Hematopoietic multipotent progenitor cell treated with erythropoietin and hydrocortisone succinate and interleukin-3 and kit ligand, for 6 days (in vitro differentiated cells): Measurements from ENCODE around the gene TMEFF2.

ENCODE experiments used
- DNase-seq: peaks from one replicate; pipeline ENCODE4 v3.0.0-alpha.2; 2015

Gene TMEFF2, protein sequence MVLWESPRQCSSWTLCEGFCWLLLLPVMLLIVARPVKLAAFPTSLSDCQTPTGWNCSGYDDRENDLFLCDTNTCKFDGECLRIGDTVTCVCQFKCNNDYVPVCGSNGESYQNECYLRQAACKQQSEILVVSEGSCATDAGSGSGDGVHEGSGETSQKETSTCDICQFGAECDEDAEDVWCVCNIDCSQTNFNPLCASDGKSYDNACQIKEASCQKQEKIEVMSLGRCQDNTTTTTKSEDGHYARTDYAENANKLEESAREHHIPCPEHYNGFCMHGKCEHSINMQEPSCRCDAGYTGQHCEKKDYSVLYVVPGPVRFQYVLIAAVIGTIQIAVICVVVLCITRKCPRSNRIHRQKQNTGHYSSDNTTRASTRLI

DNA sequence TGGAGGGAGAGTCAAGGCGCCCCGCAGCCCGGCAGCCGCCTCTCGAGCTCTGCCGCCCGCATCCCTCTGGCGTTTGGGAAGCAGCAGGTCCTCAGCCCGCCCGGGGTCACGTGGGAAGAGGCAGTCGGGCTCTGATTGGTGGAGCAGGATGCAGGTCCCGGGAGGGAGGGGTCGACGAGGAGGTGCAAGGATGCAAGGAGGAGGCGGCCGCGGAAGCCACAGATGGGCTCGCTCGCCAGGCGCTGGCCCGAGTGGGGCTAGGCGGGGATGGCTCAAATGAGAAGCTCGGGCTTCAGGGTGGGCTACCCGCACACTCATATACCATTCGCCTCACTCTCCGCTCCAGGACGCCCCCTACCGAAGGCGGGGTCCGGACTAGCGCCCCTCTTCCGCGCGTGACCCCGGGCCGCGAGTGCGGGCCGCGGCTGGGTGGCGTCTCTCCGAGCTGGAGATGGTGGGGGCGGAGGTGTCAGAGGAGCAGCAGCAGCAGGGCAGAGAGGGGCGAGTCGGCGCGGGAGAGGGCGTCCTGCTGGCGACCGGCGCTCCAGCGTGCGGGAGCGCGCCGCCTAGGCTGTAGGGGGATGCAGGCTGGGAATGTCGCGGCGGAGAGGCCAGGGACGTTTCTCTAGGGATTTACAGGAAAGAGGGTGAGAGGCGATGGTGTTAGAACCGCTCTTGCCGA, at the start of gene TMEFF2:
TMEFF2 (minus strand) TSS at position 68 of the 682 bp plus-strand sequence. CDS start 409 bp downstream, outside the sequence.
- DNase-seq, result peak; percentile 43

DNA sequence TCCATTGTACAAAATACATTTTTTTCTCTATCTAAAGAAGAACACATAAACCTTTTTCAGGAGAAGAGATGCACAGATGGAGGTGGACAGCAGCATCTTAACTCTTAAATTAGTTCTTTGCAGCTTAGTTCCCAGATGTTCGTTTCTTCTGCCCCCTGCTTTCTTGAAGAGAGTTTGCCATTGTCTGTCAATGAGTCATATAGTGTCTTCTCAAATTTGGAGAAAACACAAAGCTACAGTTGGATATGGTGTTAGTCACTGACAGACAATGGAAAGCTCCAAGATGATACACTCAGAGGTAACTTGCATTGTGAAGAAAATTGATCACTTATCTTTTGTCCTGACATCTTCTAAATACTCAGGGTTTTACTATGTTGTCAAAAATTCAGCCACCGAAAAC, 48.8 kb upstream of the TMEFF2 start:
- DNase-seq, result no peak

DNA sequence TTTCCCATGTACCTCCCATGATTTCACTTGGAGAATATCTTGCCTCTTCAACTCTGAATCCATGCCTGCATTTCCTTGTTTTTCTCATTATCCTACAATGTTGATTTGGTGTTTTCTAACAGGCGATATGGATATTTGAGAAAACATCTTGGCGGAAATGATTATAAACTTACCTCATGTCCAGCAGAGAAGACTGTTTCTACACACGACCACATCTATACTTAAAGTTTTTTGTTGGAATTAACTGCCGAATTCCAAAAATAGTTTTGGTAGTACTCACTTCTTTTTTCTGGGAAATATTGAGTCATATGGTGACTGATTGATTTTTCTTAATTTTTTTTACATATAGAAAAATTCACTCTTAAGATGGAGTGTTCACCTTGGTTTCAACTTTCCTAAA, 41.4 kb upstream of the TMEFF2 start:
- no peak for DNase-seq

DNA sequence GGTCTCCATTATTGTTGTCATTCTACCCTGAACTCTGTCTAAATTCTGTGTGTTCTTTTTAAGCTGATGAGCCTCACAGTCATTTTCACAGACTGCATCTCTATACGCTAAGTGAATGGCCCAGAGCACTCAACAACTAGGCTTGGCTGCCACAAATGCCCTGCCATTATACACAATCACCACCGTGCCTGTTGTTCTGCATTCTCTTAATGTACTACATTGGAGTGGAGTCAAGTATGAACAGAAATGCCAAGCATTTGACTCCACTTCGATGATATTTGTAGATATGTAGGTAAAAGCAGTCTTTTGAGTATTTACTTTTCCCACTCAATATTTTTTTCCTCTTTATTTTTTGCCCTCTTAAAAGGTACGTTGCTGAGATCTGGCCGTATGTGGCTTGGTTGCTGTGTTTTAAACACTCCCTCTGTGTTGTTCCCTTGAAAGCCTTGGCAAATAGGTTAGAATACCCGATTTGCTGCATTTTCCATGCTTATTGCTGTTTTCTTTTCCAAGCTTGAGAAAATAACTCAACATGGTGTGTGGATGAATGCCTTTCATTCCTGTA, 36.2 kb upstream of the TMEFF2 start:
- DNase-seq, result no peak

DNA sequence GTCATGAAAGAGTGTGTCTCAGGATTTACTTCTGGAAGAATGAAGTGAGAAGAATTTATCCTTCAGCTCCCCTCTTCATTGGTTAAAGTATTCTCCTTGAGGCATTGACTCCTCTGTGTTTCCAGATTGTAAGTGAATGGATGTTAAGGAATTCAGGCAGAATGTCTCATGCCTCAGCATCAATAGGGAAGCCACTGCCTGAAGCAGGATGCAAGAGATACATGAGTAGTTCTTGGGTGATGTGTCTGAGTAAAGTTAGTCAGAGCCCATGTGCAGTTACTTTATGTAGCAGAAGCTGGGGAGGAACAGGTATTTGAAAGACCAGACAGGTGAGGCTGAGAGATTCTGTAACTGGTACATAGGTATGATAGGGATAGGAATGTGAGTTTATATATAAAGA, 34.0 kb upstream of the TMEFF2 start:
- no peak for DNase-seq

DNA sequence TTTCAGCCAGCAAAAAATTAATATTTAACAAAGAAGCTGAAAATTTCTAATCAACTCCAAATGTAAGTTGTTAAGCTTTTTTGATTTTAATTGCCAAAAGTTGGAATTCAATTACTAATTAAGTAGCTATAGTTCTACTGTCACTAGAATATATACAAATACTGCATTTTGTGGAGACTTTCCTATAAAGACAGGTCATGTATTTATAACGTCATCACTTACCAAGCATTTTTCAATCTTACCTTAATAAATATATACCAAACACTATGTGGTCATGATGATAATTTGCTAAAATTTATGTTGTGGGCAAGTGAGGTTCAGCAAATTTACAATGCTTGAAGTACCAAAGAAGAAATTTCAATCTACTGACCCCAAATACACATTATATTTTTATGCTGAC, 24.2 kb upstream of the TMEFF2 start:
- DNase-seq, result no peak

DNA sequence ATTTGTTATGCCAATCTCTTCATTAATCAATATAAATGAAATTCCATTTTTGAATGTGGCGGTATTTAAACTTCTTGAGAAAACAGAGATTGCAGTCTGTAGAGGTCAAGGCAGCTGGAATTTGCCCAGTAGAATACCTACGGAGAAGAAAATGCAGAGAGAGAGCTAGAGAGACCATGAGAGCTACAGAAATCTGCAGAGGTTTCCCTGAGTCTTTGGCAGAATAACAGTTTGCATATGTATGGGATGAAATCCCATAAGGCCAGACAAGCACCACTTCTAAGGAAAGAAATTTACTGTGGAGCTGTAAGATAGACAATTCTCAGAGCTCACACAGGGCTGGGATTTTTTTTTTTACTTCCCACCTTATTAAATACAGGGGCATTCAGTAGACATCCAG, 23.6 kb upstream of the TMEFF2 start:
- no peak for DNase-seq

DNA sequence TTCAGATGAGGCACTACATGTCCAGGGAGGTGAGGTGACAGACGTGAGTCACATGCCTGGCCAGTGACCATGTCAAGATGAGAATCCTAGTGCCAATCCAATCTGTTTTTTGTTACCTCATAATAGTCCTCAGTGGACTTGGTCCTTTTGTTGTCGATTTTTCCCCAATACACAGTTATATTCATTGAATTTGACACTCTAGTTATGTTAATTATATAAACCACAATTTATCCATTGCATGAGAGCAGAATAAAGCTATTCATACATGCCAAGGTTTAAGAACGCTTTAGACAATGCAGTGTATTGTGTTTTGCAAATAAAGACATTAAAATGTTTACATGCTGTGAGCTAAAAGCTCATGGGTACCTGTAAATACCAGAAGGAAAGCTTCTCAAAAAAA, 21.6 kb upstream of the TMEFF2 start:
- no peak for DNase-seq

DNA sequence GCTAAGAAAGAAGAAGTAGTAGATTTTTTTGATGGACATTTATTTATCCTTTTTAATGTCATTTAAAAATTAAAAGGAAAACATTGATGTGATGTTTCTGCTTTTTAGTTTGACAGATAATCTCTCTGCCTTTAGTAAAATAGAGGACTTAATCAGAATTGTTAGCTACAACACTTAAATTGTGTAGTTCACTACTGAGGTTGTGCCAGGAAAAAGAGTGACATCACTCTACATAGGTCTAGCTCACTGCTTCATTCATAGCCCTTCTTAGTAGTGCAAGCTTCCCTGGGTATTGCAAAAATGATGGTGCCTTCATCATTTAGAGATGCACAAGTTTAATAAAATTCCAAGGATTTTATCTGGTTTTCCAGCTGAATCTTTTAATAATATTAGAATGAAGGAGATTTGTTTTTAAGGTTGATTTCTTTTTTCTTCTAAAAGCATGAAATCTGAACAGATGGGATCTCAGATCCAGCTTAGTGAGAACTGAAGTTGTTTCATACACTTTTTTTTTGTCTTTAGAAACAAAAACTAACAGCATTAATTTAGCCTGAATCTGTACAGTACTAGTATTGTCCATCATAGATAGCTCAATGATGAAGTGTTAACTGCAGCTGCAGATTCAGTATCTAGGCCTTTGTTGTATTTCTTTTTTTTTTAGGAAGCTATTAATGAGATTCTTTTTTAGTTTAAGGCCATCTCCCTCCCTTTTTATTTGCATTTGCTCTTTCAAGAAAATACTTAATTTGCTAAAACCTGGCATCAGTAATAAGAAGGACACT, 20.6 kb upstream of the TMEFF2 start:
- no peak for DNase-seq

DNA sequence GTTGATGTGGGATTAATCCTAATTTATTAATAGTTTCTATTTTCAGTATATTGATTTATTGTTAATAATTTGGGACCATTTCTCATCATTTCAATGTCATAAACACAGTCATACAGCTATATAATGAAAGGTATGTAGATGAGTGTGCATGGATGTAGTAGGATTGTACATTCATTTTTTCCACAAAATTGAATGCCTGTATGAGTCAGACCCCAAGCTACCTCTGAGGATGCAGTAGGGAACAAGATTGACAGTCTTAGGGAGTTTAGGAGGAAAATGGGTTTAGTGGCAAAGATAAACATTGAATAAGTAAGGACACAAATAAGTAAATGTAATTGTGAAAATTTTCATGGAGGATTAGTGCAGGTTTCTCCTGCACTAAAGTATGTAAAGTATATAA, 14.1 kb upstream of the TMEFF2 start:
- no peak for DNase-seq

DNA sequence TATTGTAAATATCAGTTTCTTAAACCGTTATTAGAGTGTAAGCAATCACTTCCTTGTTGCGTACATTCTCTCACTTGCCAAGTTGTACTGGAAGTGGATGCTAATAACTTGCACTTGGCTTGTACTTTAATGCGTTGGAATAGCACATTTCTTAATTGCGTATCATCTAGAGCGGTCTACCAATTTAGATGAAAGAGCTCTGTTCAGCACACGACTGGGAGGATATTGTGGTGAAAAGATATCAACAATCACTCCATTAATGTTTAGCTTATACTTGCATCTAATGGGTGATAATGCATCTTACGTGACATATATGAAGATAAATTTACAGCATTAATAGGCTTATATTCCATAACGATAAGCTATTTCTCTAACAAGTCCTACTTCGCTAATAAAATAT, 11.7 kb upstream of the TMEFF2 start:
- no peak for DNase-seq

DNA sequence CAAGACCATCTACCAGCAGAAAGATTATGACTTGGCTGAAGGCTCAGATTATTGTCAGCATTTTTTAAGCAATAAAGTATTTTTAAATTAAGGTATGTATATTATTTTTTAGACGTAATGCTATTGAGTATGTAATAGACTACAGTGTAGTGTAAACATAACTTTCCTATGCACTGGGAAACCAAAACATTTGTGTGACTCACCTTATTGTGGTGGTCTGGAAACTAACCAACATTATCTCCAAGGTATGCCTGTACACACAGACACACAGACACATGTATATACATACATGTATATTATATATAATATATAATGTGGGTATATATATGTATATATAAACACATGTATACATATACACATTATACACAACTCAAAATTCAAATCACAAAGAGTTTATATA, 9.1 kb upstream of the TMEFF2 start:
- DNase-seq, result no peak

DNA sequence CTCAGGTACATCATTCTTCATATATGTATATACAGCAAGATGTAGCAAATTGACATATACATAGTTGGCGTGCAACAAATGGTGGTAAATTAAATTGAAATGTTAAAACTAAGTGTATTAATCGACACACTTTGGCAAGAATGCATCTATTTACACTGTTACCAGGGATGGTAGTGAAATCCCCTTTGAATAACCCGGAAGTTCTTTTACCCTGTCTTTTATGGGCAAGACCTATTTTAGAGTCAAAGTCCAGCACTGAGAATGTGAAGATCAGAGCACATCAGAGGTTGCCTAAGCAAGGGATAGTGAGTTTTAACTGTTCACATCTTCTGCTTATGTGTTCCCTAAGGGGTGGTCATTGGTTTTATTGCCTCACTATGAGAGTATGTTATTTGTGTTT, 7.6 kb upstream of the TMEFF2 start:
- no peak for DNase-seq

DNA sequence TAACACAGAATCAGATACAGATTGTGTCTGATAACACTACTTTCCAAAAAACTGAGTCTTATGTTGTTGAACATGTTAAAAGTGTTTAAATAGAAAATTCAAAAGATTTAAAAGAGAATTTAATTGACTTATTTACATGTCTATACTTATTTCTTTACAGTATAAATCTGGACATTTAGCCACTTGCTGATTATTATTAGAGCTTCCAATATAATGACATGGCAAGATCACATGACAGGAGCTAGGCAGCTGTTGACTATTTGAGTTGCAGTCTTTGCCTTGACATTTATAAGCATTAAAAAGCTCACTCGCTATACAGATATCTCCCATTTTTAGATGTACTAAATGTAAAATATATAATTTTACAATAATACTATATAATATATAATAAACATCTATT, 6.4 kb upstream of the TMEFF2 start:
- no peak for DNase-seq

DNA sequence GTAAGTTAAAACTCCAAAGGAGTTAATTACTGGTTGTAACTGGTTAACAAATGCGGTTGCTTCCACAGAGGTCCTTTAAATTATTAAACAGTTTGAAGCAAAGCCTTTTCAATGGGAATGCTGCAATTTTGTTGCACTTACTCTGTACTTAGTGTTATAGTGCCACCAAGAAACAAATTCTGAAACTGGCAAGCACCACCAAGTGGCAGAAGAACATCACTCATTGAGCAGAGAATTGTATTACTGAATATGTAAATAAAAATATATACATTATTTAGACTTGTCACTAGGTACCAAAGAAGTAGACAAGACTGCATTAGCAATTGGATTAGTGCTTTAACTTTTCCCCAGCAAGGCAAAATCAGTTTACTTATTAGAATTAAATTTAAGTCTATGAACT, 2.6 kb upstream of the TMEFF2 start:
- DNase-seq, result peak; percentile 30

DNA sequence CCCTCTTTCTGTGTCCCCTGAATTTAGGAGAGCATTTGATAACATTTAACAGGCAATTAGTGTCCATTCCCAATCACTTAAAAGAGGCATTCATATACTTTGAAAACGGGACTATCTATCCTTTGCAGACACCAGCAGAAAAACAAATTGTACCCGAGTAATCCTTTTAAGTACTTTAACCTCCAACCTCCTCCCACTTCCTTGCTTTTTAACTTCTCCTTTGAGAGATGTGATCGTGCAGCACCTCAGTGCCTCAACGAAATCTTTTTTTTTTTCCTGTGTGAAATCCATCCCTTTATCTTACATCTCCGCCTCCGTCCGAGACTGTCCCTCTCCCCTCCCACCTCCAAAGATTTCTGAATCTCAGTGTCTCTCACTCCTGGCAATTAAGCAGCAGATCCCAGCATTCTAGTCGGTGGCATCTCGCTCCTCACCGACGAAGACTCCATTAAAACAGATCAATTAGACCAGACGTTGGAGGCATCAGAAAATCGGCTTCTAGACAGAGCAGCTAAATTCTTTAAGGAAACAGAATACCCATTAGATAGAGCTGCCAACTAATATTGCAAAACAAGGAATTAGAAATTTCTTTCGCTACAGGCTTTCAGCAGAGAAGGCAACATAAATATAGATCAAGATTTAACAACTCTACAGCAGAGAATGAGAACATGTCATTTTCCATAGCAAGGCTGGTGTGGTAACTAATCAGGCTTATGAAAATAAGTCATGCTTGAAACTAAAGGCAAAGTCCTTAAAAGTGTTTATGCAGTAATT, 1.9 kb upstream of the TMEFF2 start:
- DNase-seq, result peak; percentile 7

DNA sequence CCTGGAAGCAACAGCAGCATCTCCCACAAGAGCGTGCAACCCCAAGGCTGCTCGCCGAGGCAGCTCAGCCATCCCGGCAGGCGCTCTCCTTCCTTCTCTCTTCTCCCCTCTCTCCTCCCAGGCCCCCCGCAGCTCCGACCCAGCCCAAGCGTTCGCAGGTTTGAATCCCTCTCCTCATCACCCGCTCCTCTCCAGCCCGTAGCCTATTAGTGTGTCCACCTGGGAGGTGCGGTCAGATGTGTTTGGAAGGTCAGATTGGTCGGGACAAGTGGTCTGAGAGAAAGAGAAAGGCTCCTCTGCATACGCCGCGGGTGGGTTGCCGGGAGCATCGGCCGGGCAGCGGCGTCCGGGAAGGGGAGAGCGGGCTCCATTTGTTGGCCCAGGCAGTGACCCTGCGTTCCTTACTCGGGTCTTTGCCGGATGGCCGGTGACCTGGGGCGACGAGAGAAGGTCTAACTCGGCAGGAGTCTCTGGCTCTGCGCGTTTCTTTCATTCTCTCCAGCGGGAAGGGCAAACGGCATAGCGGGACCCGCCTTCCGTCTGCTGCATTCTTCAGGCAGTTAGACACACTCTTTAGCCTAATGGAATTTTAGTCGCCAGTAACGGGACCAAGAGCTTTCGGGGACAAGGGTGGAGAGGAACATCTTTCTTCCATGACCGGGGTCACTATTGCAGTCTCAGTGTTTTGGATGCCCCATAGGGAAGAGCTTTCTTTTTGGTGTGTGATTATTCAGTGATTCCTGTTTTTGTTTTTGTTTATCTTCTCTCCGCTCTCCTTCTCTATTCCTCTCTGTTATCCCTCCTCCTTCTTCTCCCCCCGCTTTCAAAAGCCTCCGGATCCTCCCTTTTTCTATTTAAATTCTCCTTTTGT, 1.1 kb upstream of the TMEFF2 start:
- peak; percentile 7 for DNase-seq

DNA sequence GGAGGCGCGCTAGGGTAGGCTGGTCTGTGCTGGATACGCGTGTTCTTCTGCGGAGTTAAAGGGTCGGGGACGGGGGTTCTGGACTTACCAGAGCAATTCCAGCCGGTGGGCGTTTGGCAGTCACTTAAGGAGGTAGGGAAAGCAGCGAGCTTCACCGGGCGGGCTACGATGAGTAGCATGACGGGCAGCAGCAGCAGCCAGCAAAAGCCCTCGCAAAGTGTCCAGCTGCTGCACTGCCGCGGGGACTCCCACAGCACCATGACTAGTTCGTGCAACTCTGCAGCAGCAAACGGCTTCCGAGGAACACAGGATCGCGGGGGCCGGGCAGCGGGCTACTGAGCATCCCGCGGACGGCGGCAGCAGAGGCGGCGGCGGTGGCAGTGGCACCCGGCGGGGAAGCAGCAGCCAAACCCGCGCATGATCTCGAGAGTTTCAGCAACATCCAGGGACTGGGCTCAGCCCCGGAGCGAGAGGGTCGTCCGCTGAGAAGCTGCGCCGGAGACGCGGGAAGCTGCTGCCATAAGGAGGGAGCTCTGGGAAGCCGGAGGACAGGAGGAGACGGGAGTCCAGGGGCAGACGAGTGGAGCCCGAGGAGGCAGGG, 368 bp downstream of the TMEFF2 start:
- DNase-seq, result peak; percentile 15

DNA sequence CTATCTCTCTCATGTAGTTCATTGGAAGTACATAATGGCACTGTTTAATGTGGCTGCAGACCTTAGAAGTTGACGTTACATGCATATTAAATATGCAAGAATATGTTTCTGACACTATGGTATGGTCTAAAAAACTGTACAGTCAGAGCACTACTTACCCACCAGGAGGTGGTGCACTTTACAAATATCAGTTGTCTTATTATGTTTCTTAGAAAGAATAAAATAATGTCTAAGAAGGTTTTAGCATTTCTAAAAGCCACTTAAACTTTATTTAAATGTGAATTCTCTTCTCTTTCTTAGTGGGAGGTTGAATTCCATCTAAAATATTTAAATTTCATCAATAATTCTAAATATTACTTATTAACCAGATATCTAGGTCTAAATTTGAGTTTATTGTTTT, 4.3 kb downstream of the TMEFF2 start:
- peak; percentile 43 for DNase-seq

DNA sequence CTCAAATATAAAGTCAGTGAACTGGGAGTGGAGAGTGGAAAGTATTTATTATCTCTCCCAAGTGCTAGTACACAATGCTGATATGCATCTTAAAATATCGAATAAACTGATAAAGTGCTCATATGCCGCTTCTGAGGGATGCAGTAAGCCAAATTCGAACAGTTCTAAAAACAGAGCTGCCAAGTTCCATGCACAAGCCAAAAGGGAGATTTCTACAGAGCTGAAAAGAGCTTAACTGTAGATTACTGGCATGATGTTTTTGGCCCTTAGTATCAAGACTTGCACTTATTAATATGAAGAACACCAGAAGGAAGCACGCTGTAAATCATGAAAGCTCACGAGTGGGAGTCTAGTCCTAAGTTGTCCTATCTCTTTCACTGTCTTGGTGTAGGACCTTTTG, 7.9 kb downstream of the TMEFF2 start:
- no peak for DNase-seq

DNA sequence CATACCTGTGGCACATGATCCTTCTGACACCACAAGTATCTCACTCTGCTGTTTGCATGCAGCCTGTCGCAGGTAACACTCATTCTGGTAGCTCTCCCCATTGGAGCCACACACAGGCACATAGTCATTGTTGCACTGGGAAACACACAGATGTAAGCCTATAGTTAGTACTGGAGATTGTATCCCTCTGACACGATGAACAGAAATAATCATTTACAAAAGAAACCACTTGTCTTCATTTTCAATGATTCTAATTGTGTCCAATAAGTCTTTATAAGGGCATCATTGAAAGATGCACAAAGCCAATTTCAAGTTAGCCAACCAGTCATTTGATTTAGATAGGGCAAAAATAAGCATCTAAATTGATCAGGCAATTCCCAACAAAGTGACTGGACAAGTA, 10.4 kb downstream of the TMEFF2 start:
- DNase-seq, result no peak
